Measurements from ENCODE around the gene NFIL3. TPM values are rescaled to one million over a fixed set of nuclear protein-coding genes. Genes with fewer than 3 reads are reported as not detected.

The NFIL3 gene
- total RNA-seq, 1 experiment from 2014 or later, result 12.0 TPM

- DNase-seq (ENCODE audit: low read depth), result no peak
These were observed 62.9 kb downstream of the NFIL3 start for GRCh38 chr9:91360551-91361290.

- no peak for DNase-seq (ENCODE audit: low read depth)
These were observed 63.7 kb downstream of the NFIL3 start for GRCh38 chr9:91359734-91360470.

DNA sequence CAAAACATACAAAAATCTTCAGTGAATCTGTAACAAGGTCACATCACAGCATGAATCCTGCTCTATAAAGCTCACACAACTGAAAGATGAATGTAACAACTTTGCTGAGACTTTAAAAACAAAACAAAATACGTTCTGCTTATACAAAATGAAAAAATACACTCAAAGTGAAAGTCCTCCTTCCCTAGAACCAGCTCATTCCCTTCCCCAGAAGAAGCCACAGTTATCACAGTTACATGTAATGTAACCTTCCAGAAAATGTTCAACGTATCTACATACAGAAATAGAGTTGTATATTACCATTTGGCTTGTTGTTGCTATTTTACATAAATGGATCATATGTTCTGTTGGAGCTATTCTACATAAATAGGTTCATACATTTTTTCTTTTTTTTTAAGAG lies 64.5 kb downstream of the NFIL3 start:
- no peak for DNase-seq (ENCODE audit: low read depth)

Other genes starting within 250 kb of the NFIL3 start
- 14.8 and 21.0 TPM in 2 replicates for gene AUH, start 61.9 kb downstream of the NFIL3 start, total RNA-seq (2014; rRNA removed; shearing (Covaris generic))